Choroid plexus epithelial cell (primary cell): Measurements from ENCODE around the gene HECA.
A peak's percentile ranks its signal among the peaks of the same experiment; 100 is the strongest.
"Not testable (repeated sequence)": the region's sequence is repeated elsewhere in the genome, so short reads cannot be mapped to it uniquely, and the experiment has no call there.

Source experiments
- DNase-seq: peaks from one replicate; pipeline ENCODE4 v3.0.0-alpha.2; 2010; ENCODE audit warnings: low read depth
- H3K4me3 ChIP-seq: 2 replicates; pipeline ENCODE4 v1.5.1; 2011; ENCODE audit warnings: low read depth, mild to moderate bottlenecking, control low read depth, low read length, moderate library complexity
- TF ChIP-seq, protein P1 (sequence below): conservative IDR thresholded peaks from 2 replicates; pipeline ENCODE4 v1.5.1; 2011; ENCODE audit warnings: low read depth, mild to moderate bottlenecking, control low read depth, inconsistent platforms, low read length, moderate library complexity

Gene HECA

DNA sequence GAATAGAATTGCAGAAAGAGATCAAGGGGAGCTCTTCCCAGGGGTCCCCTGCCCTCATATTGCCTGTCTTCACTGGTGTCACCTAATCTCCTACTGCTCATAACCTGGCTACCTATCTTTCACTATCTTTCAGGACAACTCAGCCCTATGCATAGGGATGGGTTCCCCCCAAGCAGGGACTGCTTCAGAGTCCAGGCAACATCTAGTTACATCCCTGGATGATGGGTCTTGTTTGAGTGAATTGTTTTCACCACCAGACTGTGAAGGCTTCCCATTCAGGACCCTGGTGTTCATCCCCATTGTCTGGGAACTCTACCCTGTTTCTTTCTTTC is 850 bp upstream of the HECA start:
- DNase-seq, result no peak
- TF ChIP-seq, protein P1, sequence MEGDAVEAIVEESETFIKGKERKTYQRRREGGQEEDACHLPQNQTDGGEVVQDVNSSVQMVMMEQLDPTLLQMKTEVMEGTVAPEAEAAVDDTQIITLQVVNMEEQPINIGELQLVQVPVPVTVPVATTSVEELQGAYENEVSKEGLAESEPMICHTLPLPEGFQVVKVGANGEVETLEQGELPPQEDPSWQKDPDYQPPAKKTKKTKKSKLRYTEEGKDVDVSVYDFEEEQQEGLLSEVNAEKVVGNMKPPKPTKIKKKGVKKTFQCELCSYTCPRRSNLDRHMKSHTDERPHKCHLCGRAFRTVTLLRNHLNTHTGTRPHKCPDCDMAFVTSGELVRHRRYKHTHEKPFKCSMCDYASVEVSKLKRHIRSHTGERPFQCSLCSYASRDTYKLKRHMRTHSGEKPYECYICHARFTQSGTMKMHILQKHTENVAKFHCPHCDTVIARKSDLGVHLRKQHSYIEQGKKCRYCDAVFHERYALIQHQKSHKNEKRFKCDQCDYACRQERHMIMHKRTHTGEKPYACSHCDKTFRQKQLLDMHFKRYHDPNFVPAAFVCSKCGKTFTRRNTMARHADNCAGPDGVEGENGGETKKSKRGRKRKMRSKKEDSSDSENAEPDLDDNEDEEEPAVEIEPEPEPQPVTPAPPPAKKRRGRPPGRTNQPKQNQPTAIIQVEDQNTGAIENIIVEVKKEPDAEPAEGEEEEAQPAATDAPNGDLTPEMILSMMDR, result no peak
- no peak overlapping the region for H3K4me3 ChIP-seq

DNA sequence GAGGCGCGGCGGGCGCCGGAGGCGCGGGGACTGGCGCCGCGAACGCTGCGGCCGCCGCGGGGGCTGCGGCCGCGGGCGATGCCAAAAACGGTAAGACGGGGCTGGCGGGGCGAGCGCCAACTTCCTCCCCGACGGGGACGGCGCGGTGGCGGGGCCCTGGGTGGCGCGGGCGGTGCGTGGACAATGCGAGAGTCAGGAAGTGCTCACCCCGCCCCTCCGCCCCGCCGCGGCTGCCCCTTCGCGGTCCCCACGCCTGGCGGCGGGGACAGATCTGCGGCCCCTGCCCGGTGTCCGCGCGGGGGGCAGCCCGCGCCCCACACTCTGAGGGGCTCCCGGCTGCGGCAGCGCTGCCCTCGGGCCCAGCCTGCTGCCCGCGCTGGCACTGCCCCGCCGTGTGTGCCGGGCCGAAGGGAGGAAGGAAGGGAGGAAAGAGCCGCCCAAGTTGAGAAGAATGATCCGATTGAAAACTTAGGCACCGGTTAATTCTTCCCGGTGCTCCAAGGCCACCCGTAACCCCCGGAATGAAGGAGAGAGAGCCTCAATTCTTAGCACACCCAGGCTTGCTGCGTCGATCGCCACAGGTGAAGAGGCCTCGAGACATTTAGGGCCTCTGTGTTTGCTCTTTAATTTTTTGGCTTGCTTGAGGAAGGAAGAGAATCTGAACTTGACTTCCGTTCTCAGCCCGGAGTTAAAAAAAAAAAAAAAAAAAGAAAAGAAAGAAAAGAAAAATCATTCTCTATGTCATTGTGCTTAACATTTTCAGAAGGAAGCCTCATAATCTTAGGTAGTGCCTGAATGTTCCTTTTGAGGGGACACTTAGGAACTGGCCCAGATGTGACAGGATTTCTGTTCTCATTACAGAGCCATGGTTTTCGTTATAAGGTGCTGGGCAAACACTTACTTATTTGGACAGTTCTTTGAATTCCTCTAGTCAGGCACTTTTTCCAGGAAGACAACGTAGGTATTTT is 982 bp downstream of the HECA start:
- peak; percentile 32 for DNase-seq
- peak overlapping the region; percentile 82 for H3K4me3 ChIP-seq
- TF ChIP-seq, protein P1, result no peak

DNA sequence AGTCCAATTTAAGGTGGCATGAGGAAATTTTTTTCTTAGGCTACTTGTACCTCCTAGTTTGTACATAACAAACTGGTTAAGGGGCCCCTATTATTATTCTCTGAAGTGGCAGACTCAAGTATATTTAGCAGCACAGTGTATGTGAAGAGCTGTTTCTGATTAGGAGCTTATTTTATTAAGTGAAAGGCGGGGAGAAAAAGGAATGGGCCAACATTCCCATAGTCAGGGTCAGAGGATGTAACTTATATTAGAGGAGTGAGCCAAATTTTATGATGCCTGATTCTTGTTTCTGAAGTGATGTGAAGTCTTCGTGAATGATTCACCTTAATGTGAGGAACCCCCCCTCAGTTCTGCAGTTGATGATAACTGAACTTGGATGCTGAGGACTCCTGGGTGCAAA is 2.8 kb downstream of the HECA start:
- TF ChIP-seq, protein P1, result no peak
- no peak for DNase-seq
- no peak overlapping the region for H3K4me3 ChIP-seq

DNA sequence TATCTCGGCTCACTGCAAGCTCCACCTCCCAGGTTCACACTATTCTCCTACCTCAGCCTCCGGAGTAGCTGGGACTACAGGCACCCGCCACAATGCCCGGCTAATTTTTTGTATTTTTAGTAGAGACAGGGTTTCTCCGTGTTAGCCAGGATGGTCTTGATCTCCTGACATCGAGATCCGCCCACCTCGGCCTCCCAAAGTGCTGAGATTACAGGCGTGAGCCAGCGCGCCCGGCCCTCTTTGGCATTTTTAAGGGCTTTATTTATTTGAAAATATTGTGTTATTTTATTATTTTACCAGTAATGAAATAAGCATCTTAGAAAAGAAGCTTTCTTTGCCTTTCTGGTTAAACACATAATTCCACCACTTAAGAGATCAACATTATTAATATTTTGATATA is 6.0 kb downstream of the HECA start:
- H3K4me3 ChIP-seq, DNase-seq: not testable (repeated sequence)

DNA sequence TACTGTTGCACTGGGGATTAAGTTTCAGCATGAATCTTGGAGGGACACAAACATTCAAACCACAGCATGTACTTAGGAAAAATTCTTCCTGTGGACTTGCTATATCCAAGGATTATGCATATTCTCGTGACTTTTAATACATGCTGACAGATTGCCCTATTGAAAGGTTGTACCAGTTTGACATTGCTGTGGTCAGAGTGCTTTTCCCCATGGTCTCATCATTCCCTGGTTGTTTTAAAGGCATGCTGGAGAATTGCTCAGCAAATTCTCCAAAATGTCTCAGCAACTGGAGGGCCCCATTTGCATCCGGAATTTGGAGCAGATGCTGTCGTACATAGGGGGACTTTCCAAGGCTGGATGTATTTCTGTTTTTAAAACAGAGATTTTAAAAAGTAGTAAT is 7.4 kb downstream of the HECA start:
- H3K4me3 ChIP-seq, result no peak overlapping the region
- TF ChIP-seq, protein P1, result no peak
- no peak for DNase-seq

DNA sequence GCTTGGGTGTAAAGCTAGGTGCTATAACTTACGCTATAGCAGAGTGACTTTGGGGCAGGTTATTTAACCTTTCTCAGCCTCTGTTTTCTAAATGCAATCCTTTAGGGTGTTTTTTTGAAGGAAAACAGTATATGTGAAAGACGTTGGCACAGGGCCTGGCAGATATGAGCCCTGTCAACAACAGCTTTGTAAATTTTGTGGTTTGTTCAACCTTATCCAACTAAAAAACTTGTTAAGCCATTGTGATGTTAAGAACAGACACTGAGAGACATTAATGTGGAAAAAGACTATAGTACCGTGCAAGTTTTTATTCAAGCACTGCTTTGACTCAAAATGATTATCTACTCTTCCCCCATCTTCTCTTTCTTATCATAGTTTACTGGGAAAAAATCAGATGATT is 8.2 kb downstream of the HECA start:
- H3K4me3 ChIP-seq, result no peak overlapping the region
- DNase-seq, result no peak
- TF ChIP-seq, protein P1, result no peak

DNA sequence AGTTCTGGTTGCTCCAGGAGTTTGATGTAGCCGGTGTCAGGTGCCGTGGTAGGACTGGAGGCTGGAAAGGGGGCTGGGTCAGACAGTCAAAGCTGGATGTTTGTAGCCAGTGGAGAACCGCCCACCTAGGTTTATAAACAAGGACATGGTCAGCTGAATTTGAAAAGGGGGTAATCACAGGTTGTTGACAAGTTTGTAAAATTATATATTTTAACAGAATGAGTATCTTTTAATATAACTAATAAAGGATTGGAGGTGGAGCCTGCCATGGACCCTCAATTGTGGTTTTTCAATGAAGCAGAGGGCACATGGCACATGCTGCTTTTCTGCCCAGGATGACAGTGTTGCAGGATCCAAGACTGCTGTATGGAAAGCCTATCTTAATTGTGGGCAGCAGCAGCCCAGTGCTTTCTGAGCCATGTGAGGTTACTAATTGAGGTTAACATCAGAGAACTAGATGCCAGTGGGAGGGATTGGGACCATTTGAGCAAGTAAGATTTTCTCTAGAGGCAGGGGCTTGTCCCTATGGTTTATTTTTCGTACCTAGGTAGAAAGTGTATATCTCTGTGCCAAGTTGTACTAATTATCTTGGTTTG is 9.7 kb downstream of the HECA start:
- no peak overlapping the region for H3K4me3 ChIP-seq
- no peak for DNase-seq
- TF ChIP-seq, protein P1, result no peak
